ENCODE results near the gene PFKFB2. TPM values are rescaled to one million over a fixed set of nuclear protein-coding genes. Genes with fewer than 3 reads are reported as not detected.

PFKFB2 gene
- total and polyA plus RNA-seq, 8 donors = 4.4 to 28.5 (median 10.4) TPM

DNA sequence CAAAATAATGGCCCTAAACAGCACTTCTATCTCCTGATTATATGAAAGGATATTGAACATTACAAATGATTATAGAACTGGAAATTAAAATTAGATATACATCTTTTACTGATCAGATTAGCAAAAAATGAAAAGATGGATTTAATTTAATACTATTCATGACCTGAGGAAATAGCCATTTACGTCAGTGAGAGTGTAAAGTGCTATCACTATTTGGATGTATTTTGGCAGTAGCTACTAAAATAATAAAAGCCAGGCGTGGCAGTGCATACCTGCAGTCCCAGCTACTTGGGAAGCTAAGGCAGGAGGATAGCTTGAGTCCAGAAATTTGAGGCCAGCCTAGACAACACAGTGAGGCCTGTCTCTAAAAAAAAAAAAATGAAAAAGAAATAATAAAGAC lies 40.9 kb downstream of the PFKFB2 start:
- no peak overlapping the region for H3K27ac ChIP-seq
- TF ChIP-seq, protein P1, sequence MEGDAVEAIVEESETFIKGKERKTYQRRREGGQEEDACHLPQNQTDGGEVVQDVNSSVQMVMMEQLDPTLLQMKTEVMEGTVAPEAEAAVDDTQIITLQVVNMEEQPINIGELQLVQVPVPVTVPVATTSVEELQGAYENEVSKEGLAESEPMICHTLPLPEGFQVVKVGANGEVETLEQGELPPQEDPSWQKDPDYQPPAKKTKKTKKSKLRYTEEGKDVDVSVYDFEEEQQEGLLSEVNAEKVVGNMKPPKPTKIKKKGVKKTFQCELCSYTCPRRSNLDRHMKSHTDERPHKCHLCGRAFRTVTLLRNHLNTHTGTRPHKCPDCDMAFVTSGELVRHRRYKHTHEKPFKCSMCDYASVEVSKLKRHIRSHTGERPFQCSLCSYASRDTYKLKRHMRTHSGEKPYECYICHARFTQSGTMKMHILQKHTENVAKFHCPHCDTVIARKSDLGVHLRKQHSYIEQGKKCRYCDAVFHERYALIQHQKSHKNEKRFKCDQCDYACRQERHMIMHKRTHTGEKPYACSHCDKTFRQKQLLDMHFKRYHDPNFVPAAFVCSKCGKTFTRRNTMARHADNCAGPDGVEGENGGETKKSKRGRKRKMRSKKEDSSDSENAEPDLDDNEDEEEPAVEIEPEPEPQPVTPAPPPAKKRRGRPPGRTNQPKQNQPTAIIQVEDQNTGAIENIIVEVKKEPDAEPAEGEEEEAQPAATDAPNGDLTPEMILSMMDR (IDR thresholded peaks at IDR 0.05) = no peak
- ATAC-seq (no peak), DNase-seq (no peak), FAIRE-seq (no peak)
- H3K4me1 ChIP-seq = peaks cover under 1 to 17% (median 8%) of the 10 kb centered on the region in 3 donors
- no peaks in the 10 kb centered on the region for H3K36me3 ChIP-seq
- WGBS, 2 donors = 67 to 76% methylated on average over 2 of the region's 2 CpGs
- H3K9me3 ChIP-seq = no peaks in the 10 kb centered on the region
- H3K4me3 ChIP-seq = no peak overlapping the region
- H3K27me3 ChIP-seq = no peaks in the 10 kb centered on the region
- intact Hi-C loops (cut with DNase I) = no loop called here

DNA sequence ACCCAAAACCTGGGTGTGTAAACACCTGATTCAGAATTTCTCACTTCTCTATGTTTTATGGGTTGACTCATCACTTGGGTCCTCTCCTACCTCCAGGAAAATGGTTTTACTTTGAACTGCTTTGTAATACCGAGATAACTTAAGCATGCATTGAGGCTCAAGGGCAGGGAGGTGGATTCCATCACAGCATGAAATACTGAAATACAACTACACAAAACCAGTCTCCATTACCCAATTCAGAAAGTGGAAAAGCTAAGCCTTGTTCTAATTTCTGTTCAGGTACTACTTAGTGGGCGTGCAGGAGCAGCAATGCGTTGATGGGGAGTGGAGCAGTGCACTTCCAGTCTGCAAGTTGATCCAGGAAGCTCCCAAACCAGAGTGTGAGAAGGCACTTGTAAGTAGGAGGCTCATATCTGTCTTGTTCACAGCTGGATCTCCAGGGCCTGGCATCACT lies 44.8 kb downstream of the PFKFB2 start:
- DNase-seq (no peak), ATAC-seq (no peak), FAIRE-seq (no peak)
- H3K4me3 ChIP-seq = no peak overlapping the region
- H3K36me3 ChIP-seq = no peaks in the 10 kb centered on the region
- H3K27ac ChIP-seq = no peak overlapping the region
- no peaks in the 10 kb centered on the region for H3K9me3 ChIP-seq
- H3K27me3 ChIP-seq = no peaks in the 10 kb centered on the region
- intact Hi-C loops (cut with DNase I) = no loop called here
- H3K4me1 ChIP-seq = no peaks in the 10 kb centered on the region
- TF ChIP-seq, protein P1 (IDR thresholded peaks at IDR 0.05) = no peak
- 94 to 95% methylated on average over 3 of the region's 3 CpGs for WGBS, 2 donors

DNA sequence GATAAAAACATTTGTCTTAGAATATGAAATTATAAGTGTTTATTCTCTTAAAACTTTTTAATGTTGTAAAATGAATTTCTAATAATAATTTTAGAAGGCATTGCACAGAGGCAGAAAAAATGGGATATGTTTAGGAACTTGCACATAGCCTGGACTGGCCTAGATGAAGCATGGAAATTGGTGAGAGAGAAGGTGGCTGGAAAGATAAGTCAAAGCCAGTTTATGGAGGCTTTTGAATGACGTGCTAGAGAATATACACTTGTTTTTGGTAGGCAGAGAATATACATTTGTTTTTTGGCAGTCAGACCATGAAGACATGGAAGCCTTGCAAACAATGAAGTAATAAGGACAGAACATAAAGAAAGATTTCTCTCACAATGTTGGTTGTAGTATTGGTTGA lies 48.6 kb downstream of the PFKFB2 start:
- intact Hi-C loops (cut with DNase I) = no loop called here
- no peak overlapping the region for H3K4me3 ChIP-seq
- FAIRE-seq (no peak), ATAC-seq (no peak), DNase-seq (no peak)
- peaks cover 0 to 9% (median 0%) of the 10 kb centered on the region in 3 donors for H3K4me1 ChIP-seq
- H3K36me3 ChIP-seq = no peaks in the 10 kb centered on the region
- 71 to 93% methylated on average over 1 of the region's 1 CpG for WGBS, 2 donors
- no peak overlapping the region for H3K27ac ChIP-seq
- H3K27me3 ChIP-seq = no peaks in the 10 kb centered on the region
- TF ChIP-seq, protein P1 (IDR thresholded peaks at IDR 0.05) = no peak
- H3K9me3 ChIP-seq = no peaks in the 10 kb centered on the region

DNA sequence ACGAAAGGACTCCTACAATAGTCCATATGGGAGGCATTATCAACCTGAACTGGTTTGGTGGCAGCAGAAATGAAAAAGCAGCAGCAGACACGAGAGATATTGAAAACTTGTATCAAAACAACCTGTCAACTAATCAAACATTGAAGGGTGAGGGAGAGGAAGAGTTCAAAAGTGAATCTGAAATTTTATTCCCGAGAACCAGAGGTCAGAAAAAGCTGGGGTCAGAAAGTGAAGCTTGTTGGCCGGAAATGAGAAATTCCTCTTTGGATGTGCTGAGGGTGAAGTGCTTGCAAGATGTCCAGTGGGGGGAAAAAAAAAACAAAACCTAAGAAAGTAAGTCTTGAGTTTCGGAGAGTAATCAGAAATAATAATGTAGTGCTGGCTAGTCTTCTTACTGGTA lies 49.1 kb downstream of the PFKFB2 start:
- no peaks in the 10 kb centered on the region for H3K9me3 ChIP-seq
- TF ChIP-seq, protein P1 (IDR thresholded peaks at IDR 0.05) = no peak
- ATAC-seq (no peak), FAIRE-seq (no peak), DNase-seq (no peak)
- H3K27me3 ChIP-seq = no peaks in the 10 kb centered on the region
- no peak overlapping the region for H3K4me3 ChIP-seq
- intact Hi-C loops (cut with DNase I) = no loop called here
- H3K4me1 ChIP-seq = peaks cover 0 to 9% (median 0%) of the 10 kb centered on the region in 3 donors
- WGBS, 2 donors = 75 to 88% methylated on average over 5 of the region's 5 CpGs
- no peaks in the 10 kb centered on the region for H3K36me3 ChIP-seq
- H3K27ac ChIP-seq = no peak overlapping the region

DNA sequence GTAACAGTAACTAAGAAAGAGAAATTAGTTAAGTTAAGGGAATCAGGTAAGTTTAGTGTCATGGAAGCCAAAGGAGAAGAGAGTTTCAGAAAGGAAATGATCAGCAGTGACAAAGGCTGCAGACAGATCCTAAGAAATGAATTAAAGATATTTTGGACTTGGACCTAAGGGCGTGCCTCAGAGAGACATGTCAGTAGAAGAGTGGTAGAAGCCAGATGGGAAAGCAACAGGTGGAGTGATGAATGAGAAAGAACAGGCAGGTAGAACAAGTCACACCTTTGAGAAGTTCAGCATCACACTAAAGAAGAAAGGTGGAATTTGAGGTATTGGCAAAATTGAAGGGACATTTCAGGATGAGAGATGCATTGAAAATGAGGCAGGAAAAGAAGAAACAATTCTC lies 49.6 kb downstream of the PFKFB2 start:
- H3K27me3 ChIP-seq = no peaks in the 10 kb centered on the region
- H3K27ac ChIP-seq = no peak overlapping the region
- H3K36me3 ChIP-seq = no peaks in the 10 kb centered on the region
- intact Hi-C loops (cut with DNase I) = no loop called here
- FAIRE-seq (no peak), ATAC-seq (no peak), DNase-seq (no peak)
- TF ChIP-seq, protein P1 (IDR thresholded peaks at IDR 0.05) = no peak
- no peaks in the 10 kb centered on the region for H3K9me3 ChIP-seq
- H3K4me1 ChIP-seq = peaks cover 0 to 9% (median 0%) of the 10 kb centered on the region in 3 donors
- H3K4me3 ChIP-seq = no peak overlapping the region
- 87 to 93% methylated on average over 1 of the region's 1 CpG for WGBS, 2 donors

All from pancreas (tissue), 10 donors.